ENCODE results near the gene SHISA4. TPM values are rescaled to one million over a fixed set of nuclear protein-coding genes. Genes with fewer than 3 reads are reported as not detected.

SHISA4 gene
- total RNA-seq, 1 experiment from 2014 or later = 3.0 TPM

GRCh38 chr1:201840490-201840889, 48.2 kb upstream of the SHISA4 start:
- H3K9me3 Mint-ChIP-seq (ENCODE audit: unreplicated experiment) = no peaks in the 10 kb centered on the region
- H3K36me3 Mint-ChIP-seq (ENCODE audit: insufficient read depth, unreplicated experiment) = peaks cover 16% of the 10 kb centered on the region
- H3K4me1 Mint-ChIP-seq (ENCODE audit: low read depth, unreplicated experiment) = peaks cover 6% of the 10 kb centered on the region
- ChIA-PET CTCF (no interaction called here), POLR2A (no interaction called here)
- no peaks in the 10 kb centered on the region for H3K27me3 Mint-ChIP-seq (ENCODE audit: insufficient read depth, unreplicated experiment)
- no peak for TF ChIP-seq CTCF (IDR thresholded peaks at IDR 0.05; ENCODE audit: insufficient read depth in 1 of 2, low read depth in 1 of 2, low read length in 1 of 2, severe bottlenecking in 1 of 2, unreplicated experiment in 1 of 2)
- H3K36me3 ChIP-seq (ENCODE audit: control insufficient read depth, insufficient read depth, low read length) = no peaks in the 10 kb centered on the region
- H3K27ac Mint-ChIP-seq (ENCODE audit: unreplicated experiment) = no peak overlapping the region
- intact Hi-C loops (cut with micrococcal nuclease; ENCODE audit: unreplicated experiment) = no loop called here
- H3K9me3 ChIP-seq = no peaks in the 10 kb centered on the region
- H3K4me3 Mint-ChIP-seq (ENCODE audit: unreplicated experiment) = no peak overlapping the region
- DNase-seq = no peak
- H3K4me3 ChIP-seq (ENCODE audit: low read depth, low read length) = no peak overlapping the region
- no peaks in the 10 kb centered on the region; the same call in none of the 2 replicates for H3K4me1 ChIP-seq
- no peaks in the 10 kb centered on the region for H3K27me3 ChIP-seq (replicated peaks; ENCODE audit: control insufficient read depth, insufficient read depth, low read length)
- BruUV-seq (replicated peaks) = no TSS peak

DNA sequence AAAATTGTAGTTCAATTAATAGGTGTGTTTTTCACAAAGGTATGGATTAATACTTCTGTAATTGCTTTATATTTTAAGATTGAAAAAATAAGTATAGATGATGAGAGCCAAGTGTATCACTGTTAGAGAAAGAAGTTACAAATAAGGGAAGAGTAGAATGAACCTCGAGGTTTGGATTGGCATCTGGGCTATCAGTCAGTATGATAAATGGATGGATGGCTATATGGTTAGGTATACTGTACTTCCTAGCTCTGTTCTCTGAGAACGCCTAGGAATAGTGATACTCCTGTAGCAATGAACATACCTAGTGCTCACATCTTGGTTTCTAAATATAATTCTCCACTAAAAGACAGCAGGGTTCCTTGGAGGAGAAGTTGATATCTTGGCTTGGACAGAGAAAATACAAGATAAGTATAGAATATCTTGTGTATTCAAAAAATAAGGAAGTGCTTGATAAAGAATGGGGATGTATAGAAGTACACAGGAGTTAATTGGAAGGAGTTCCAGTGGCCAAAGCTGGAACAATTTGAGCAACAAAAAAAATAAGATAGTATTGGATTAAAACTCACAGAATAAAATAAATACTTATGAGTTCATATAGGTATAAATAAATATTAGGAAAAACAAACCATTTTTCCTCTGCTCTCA, 47.3 kb upstream of the SHISA4 start:
- ChIA-PET POLR2A (no interaction called here), CTCF (no interaction called here)
- no peak overlapping the region for H3K4me3 Mint-ChIP-seq (ENCODE audit: unreplicated experiment)
- Histone ChIP-seq H3K27me3 (replicated peaks; ENCODE audit: control insufficient read depth, insufficient read depth, low read length) (no peaks in the 10 kb centered on the region), H3K36me3 (ENCODE audit: control insufficient read depth, insufficient read depth, low read length) (no peaks in the 10 kb centered on the region), H3K4me3 (ENCODE audit: low read depth, low read length) (no peak overlapping the region), H3K4me1 (no peaks in the 10 kb centered on the region; the same call in none of the 2 replicates), H3K9me3 (no peaks in the 10 kb centered on the region)
- H3K27me3 Mint-ChIP-seq (ENCODE audit: insufficient read depth, unreplicated experiment) = no peaks in the 10 kb centered on the region
- peaks cover 6% of the 10 kb centered on the region for H3K4me1 Mint-ChIP-seq (ENCODE audit: low read depth, unreplicated experiment)
- no peak for DNase-seq
- H3K27ac Mint-ChIP-seq (ENCODE audit: unreplicated experiment) = no peak overlapping the region
- intact Hi-C loops (cut with micrococcal nuclease; ENCODE audit: unreplicated experiment) = no loop called here
- peaks cover 16% of the 10 kb centered on the region for H3K36me3 Mint-ChIP-seq (ENCODE audit: insufficient read depth, unreplicated experiment)
- no TSS peak for BruUV-seq (replicated peaks)
- no peak for TF ChIP-seq CTCF (IDR thresholded peaks at IDR 0.05; ENCODE audit: insufficient read depth in 1 of 2, low read depth in 1 of 2, low read length in 1 of 2, severe bottlenecking in 1 of 2, unreplicated experiment in 1 of 2)
- H3K9me3 Mint-ChIP-seq (ENCODE audit: unreplicated experiment) = no peaks in the 10 kb centered on the region

DNA sequence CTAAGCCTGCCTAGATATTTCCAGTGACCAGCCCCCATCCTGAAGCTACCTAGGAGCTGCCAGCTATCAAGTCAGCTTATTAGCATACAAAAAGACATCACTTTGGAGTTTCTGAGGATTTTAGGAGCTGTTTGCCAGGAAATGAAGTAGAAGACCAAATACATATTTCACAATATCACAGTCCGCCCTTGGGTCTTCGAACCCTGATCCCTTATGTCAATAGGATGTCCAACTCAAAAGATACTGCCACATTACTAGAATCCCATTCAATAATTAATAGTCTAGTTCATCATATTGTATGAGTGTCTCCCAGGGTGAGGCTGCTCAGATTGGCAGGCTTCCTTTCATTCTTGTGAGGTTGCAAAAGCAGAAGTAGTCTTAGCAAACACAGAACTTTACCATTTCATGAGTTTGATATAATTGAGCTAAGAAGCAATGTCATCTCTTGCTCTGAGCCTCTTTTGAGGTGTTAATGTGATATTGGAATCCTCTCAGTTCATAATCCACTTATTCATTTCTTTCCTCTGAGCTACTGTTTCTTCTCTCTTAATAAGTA, 46.1 kb upstream of the SHISA4 start:
- intact Hi-C loops (cut with micrococcal nuclease; ENCODE audit: unreplicated experiment) = no loop called here
- H3K9me3 Mint-ChIP-seq (ENCODE audit: unreplicated experiment) = no peaks in the 10 kb centered on the region
- peaks cover 6% of the 10 kb centered on the region for H3K4me1 Mint-ChIP-seq (ENCODE audit: low read depth, unreplicated experiment)
- no peak for DNase-seq
- Histone ChIP-seq H3K36me3 (ENCODE audit: control insufficient read depth, insufficient read depth, low read length) (no peaks in the 10 kb centered on the region), H3K27me3 (replicated peaks; ENCODE audit: control insufficient read depth, insufficient read depth, low read length) (no peaks in the 10 kb centered on the region), H3K4me3 (ENCODE audit: low read depth, low read length) (no peak overlapping the region), H3K4me1 (no peaks in the 10 kb centered on the region; the same call in none of the 2 replicates), H3K9me3 (no peaks in the 10 kb centered on the region)
- BruUV-seq (replicated peaks) = no TSS peak
- H3K36me3 Mint-ChIP-seq (ENCODE audit: insufficient read depth, unreplicated experiment) = peaks cover 19% of the 10 kb centered on the region
- CTCF ChIA-PET = interaction anchor here (0.6 kb wide), 1 partner anchor 89 kb away, joined by 5 read pairs; no protein-coding TSS in a partner anchor
- H3K27me3 Mint-ChIP-seq (ENCODE audit: insufficient read depth, unreplicated experiment) = no peaks in the 10 kb centered on the region
- no peak overlapping the region for H3K4me3 Mint-ChIP-seq (ENCODE audit: unreplicated experiment)
- POLR2A ChIA-PET = interaction anchor here (1.3 kb wide), 1 partner anchor 13 kb away, joined by 4 read pairs; no protein-coding TSS in a partner anchor
- H3K27ac Mint-ChIP-seq (ENCODE audit: unreplicated experiment) = no peak overlapping the region
- no peak for TF ChIP-seq CTCF (IDR thresholded peaks at IDR 0.05; ENCODE audit: insufficient read depth in 1 of 2, low read depth in 1 of 2, low read length in 1 of 2, severe bottlenecking in 1 of 2, unreplicated experiment in 1 of 2)

Data from Caco-2 (cell line).